ENCODE data around the gene ART1. TPM values are rescaled to one million over a fixed set of nuclear protein-coding genes. Genes with fewer than 3 reads are reported as not detected.

ART1 gene
- total RNA-seq, 1 donor: not detected

GRCh38 chr11:3617990-3618389 lies 26.9 kb upstream of the ART1 start:
- H3K4me3 ChIP-seq (ENCODE audit: low read depth, low read length): no peak overlapping the region
- no peak for TF ChIP-seq CTCF (IDR thresholded peaks at IDR 0.05; ENCODE audit: insufficient read depth, low read length)
- no peak for DNase-seq (ENCODE audit: low read depth)

- H3K4me3 ChIP-seq (ENCODE audit: low read depth, low read length): no peak overlapping the region
- no peak for DNase-seq (ENCODE audit: low read depth)
- TF ChIP-seq CTCF (IDR thresholded peaks at IDR 0.05; ENCODE audit: insufficient read depth, low read length): no peak
These were observed 22.4 kb upstream of the ART1 start for GRCh38 chr11:3622521-3622920.

- no peak for TF ChIP-seq CTCF (IDR thresholded peaks at IDR 0.05; ENCODE audit: insufficient read depth, low read length)
- DNase-seq (ENCODE audit: low read depth): no peak
- H3K4me3 ChIP-seq (ENCODE audit: low read depth, low read length): no peak overlapping the region
These were observed 21.8 kb upstream of the ART1 start for GRCh38 chr11:3623121-3623520.

- DNase-seq (ENCODE audit: low read depth): no peak
- no peak for TF ChIP-seq CTCF (IDR thresholded peaks at IDR 0.05; ENCODE audit: insufficient read depth, low read length)
- no peak overlapping the region for H3K4me3 ChIP-seq (ENCODE audit: low read depth, low read length)
These were observed 21.0 kb upstream of the ART1 start for GRCh38 chr11:3623767-3624458.

GRCh38 chr11:3626250-3626960 lies 18.5 kb upstream of the ART1 start:
- DNase-seq (ENCODE audit: low read depth): no peak
- no peak for TF ChIP-seq CTCF (IDR thresholded peaks at IDR 0.05; ENCODE audit: insufficient read depth, low read length)
- H3K4me3 ChIP-seq (ENCODE audit: low read depth, low read length): no peak overlapping the region

GRCh38 chr11:3627291-3627690 lies 17.6 kb upstream of the ART1 start:
- H3K4me3 ChIP-seq (ENCODE audit: low read depth, low read length): no peak overlapping the region
- peak; percentile 74 for DNase-seq (ENCODE audit: low read depth)
- TF ChIP-seq CTCF (IDR thresholded peaks at IDR 0.05; ENCODE audit: insufficient read depth, low read length): no peak

Data from fibroblast of the aortic adventitia (primary cell).